K562 (cell line): ENCODE measurements around the gene LIFR. TPM values are rescaled to one million over a fixed set of nuclear protein-coding genes. Genes with fewer than 3 reads are reported as not detected.

Experiments used
- ATAC-seq: fragments of 200-7000 bp; cut with Tn5 transposase; 3 replicates; pipeline ENCODE4 v1.9.1; 2020; ENCODE audit warnings: moderate library complexity
- BruUV-seq: library from RNA; stranded (reverse); fragments of 400-500 nt; replicated peaks from 2 replicates; lab custom pipeline; 2021; lab: Mats Ljungman, UMichigan
- CTCF ChIA-PET: fragments of 300-600 bp; formaldehyde crosslinking; extraction: SDS; loops from one replicate; lab custom pipeline; 2021; ENCODE audit warnings: low intra/inter-chr PET ratio; lab: Yijun Ruan, JAX
- POLR2A ChIA-PET: fragments of 300-600, 350-650 bp; sonication (Branson Sonifier 250); formaldehyde crosslinking; extraction: SDS; loops from one replicate; lab custom pipeline; 2021; ENCODE audit warnings: antibody characterized with exemption, inconsistent platforms; lab: Yijun Ruan, JAX
- DNase-seq, 4 experiments: peaks; one replicate each; pipeline versions ENCODE4 v3.0.0 to v3.0.0-alpha.2; 2011 to 2018; ENCODE audit warnings: low spot score in 3 of 4, mixed read lengths in 3 of 4; ENCODE audit errors: extremely low read depth in 1 of 4
- FAIRE-seq: peaks from 2 replicates; lab custom pipeline; 2011; peaks lifted over from hg19 to GRCh38; lab: Jason Lieb, UNC
- H2AFZ ChIP-seq: 2 replicates; pipeline ENCODE4 v1.6.0; 2011; ENCODE audit warnings: low read depth, low read length, control low read depth, inconsistent platforms
- H3K27ac ChIP-seq: fragments of 200-600 bp; 3 replicates; pipeline ENCODE4 v1.8.0; 2011; ENCODE audit warnings: low read depth, mild to moderate bottlenecking, control low read depth, inconsistent platforms, low read length, moderate library complexity, mixed read lengths; ENCODE audit errors: extremely low read depth
- H3K27me3 ChIP-seq, 2 experiments: fragments of 300-600 bp in 1 of 2; 2 replicates in 1 of 2; 3 replicates in 1 of 2; pipeline versions ENCODE4 v1.6.0 to v1.8.0; 2011; ENCODE audit warnings: inconsistent platforms in 2 of 2, low read length in 2 of 2, mild to moderate bottlenecking in 1 of 2, mixed read lengths in 1 of 2, moderate library complexity in 1 of 2; ENCODE audit not compliant: control insufficient read depth in 2 of 2, insufficient read depth in 2 of 2
- H3K36me3 ChIP-seq: fragments of 300-600 bp; 3 replicates; pipeline ENCODE4 v1.8.0; 2011; ENCODE audit warnings: mild to moderate bottlenecking, low read length, inconsistent platforms; ENCODE audit not compliant: control insufficient read depth, insufficient read depth
- H3K4me1 ChIP-seq, 2 experiments: fragments of 200-600 bp in 1 of 2; replicated peaks in 1 of 2; 2 replicates in 1 of 2; 3 replicates in 1 of 2; pipeline versions ENCODE4 v1.5.1 to v1.8.0; 2011; ENCODE audit warnings: inconsistent platforms in 2 of 2, low read length in 2 of 2, mild to moderate bottlenecking in 1 of 2, mixed read lengths in 1 of 2, moderate library complexity in 1 of 2; ENCODE audit not compliant: control insufficient read depth in 2 of 2, insufficient read depth in 2 of 2
- H3K4me2 ChIP-seq: 2 replicates; pipeline ENCODE4 v1.6.1; 2011; ENCODE audit warnings: low read length, control low read depth, inconsistent platforms, mixed read lengths; ENCODE audit not compliant: insufficient read depth
- H3K4me3 ChIP-seq: fragments of 200-600 bp; sonication (generic), shearing (Covaris generic); 2 replicates; pipeline ENCODE4 v1.5.1; 2016; ENCODE audit warnings: control low read depth, inconsistent platforms
- H3K79me2 ChIP-seq: fragments of 200-600 bp; 3 replicates; pipeline ENCODE4 v1.8.0; 2011; ENCODE audit warnings: low read length, inconsistent platforms; ENCODE audit not compliant: control insufficient read depth, insufficient read depth
- H3K9ac ChIP-seq, 2 experiments: 2 replicates each; pipeline versions ENCODE4 v1.6.0 to v1.6.1; 2011; ENCODE audit warnings: low read depth in 2 of 2, low read length in 2 of 2, control low read depth in 1 of 2, inconsistent platforms in 1 of 2, mild to moderate bottlenecking in 1 of 2, mixed read lengths in 1 of 2; ENCODE audit not compliant: insufficient read depth in 1 of 2
- H3K9me1 ChIP-seq: one replicate; pipeline ENCODE4 v1.6.0; 2011; ENCODE audit warnings: inconsistent platforms, mild to moderate bottlenecking, low read length, moderate library complexity; ENCODE audit not compliant: control insufficient read depth, insufficient read depth
- H3K9me3 ChIP-seq: replicated peaks from 2 replicates; pipeline ENCODE4 v1.5.1; 2011; ENCODE audit warnings: low read depth, low read length, inconsistent platforms; ENCODE audit not compliant: control insufficient read depth, insufficient read depth
- H4K20me1 ChIP-seq: replicated peaks from 2 replicates; pipeline ENCODE4 v1.6.1; 2011; ENCODE audit warnings: low read length, inconsistent platforms, mixed read lengths; ENCODE audit not compliant: control insufficient read depth, insufficient read depth
- BRD4 ChIP-seq: fragments of 200-600 bp; sonication (generic); IDR thresholded peaks from 2 replicates; pipeline ENCODE4 v1.6.1; 2017; ENCODE audit warnings: inconsistent platforms
- CBX2 ChIP-seq: fragments of 200-600 bp; sonication (generic); IDR thresholded peaks from one replicate; pipeline ENCODE4 v1.6.1; 2012; ENCODE audit warnings: mild to moderate bottlenecking, low read length, inconsistent platforms; ENCODE audit not compliant: insufficient read depth, poor library complexity, severe bottlenecking
- E2F3 ChIP-seq: fragments of 250-450 bp; sonication (Bioruptor Pico); IDR thresholded peaks from 2 replicates; pipeline ENCODE4 v1.4.0; 2020; ENCODE audit warnings: mild to moderate bottlenecking
- EGR1 ChIP-seq: fragments of 450-650 bp; conservative IDR thresholded peaks from 2 replicates; pipeline ENCODE4 v1.6.1; 2017; ENCODE audit warnings: mild to moderate bottlenecking
- FUS ChIP-seq: fragments of 200-400 bp; formaldehyde crosslinking; optimal IDR thresholded peaks from 2 replicates; pipeline ENCODE3; 2017; ENCODE audit warnings: low read depth, low read length
- HNRNPH1 ChIP-seq: fragments of 200-400 bp; formaldehyde crosslinking; optimal IDR thresholded peaks from 2 replicates; pipeline ENCODE3; 2017; ENCODE audit warnings: low read depth, mild to moderate bottlenecking, low read length, moderate library complexity
- MTA3 ChIP-seq: fragments of 450-650 bp; formaldehyde crosslinking; IDR thresholded peaks from 2 replicates; pipeline ENCODE4 v1.6.1; 2017; ENCODE audit warnings: mild to moderate bottlenecking, borderline replicate concordance
- NCOA6 ChIP-seq: fragments of 450-650 bp; IDR thresholded peaks from 2 replicates; pipeline ENCODE4 v1.6.1; 2017; ENCODE audit warnings: mild to moderate bottlenecking
- SMC3 ChIP-seq: conservative IDR thresholded peaks from 2 replicates; pipeline ENCODE4 v1.6.1; 2011; ENCODE audit warnings: low read depth, low read length, improper control_type of control experiment; ENCODE audit not compliant: insufficient read depth
- SRSF7 ChIP-seq: fragments of 200-400 bp; formaldehyde crosslinking; optimal IDR thresholded peaks from 2 replicates; pipeline ENCODE3; 2017; ENCODE audit warnings: mild to moderate bottlenecking, low read depth, low read length
- ZBTB34 ChIP-seq: fragments of 250-450 bp; sonication (Bioruptor Pico); IDR thresholded peaks from 2 replicates; pipeline ENCODE4 v1.8.0; 2021; ENCODE audit warnings: mild to moderate bottlenecking, moderate library complexity
- ZNF347 ChIP-seq: fragments of 450-650 bp; formaldehyde crosslinking; IDR thresholded peaks from 2 replicates; pipeline ENCODE4 v1.4.0; 2020; ENCODE audit warnings: low read depth, mild to moderate bottlenecking, moderate library complexity
- ZNF384 ChIP-seq: IDR thresholded peaks from 2 replicates; pipeline ENCODE4 v1.6.1; 2012; ENCODE audit warnings: low read depth, low read length, improper control_type of control experiment
- ZNF449 ChIP-seq: fragments of 250-450 bp; sonication (Bioruptor Pico); IDR thresholded peaks from 2 replicates; pipeline ENCODE4 v1.8.0; 2022; ENCODE audit warnings: moderate library complexity, mild to moderate bottlenecking, inconsistent platforms
- ZNF717 ChIP-seq: fragments of 250-450 bp; sonication (Bioruptor Pico); IDR thresholded peaks from 2 replicates; pipeline ENCODE4 v1.5.0; 2021
- WGBS: fragments of 100-300 bp; shearing (Covaris generic); methylation state at CpG from one replicate; pipeline ENCODE4 v1.1.6; 2016; ENCODE audit warnings: low coverage, mixed read lengths; ENCODE audit not compliant: insufficient coverage; ENCODE audit errors: missing lambda C conversion rate; 5-methylcytosine and 5-hydroxymethylcytosine counted together
- in situ Hi-C: fragments of 300-500 bp; cut with MboI; formaldehyde crosslinking; loops from 4 replicates; pipeline ENCODE4 v1.15.0; 2018; ENCODE audit warnings: inconsistent platforms, mixed read lengths
- intact Hi-C: fragments of 100-400 bp; cut with micrococcal nuclease; formaldehyde crosslinking; loops from 2 replicates; pipeline ENCODE4 v1.14.2; 2022
- polyA plus RNA-seq, 8 experiments: library from polyadenylated mRNA; depleted of rRNA in 4 of 8; stranded (reverse) in 5 of 8; unstranded in 3 of 8; fragments of >200 nt; fragmentation: Nextera tagmentation in 2 of 8; fragmentation: Illumina TruSeq in 1 of 8; extraction: Ambion mirVana in 2 of 8; extraction: Trizol in 1 of 8; gene quantifications; 2 replicates each; pipeline versions ENCODE4 v1.2.1 to v1.2.3, GENCODE V29; 2011 to 2014; ENCODE audit warnings: inconsistent platforms in 1 of 8, missing spikeins in 1 of 8
- total RNA-seq, 7 experiments: library from RNA; depleted of rRNA in 6 of 7; stranded (reverse); fragments of >200 nt in 6 of 7; fragmentation: Illumina TruSeq in 2 of 7; extraction: Trizol in 2 of 7; gene quantifications; 2 replicates each; pipeline versions ENCODE4 v1.2.1 to v1.2.3, GENCODE V29; 2011 to 2021; ENCODE audit warnings: low replicate concordance in 1 of 7
- TF ChIP-seq, protein P1 (sequence below): fragments of 450-650 bp; conservative IDR thresholded peaks from 2 replicates; pipeline ENCODE4 v1.6.1; 2016; ENCODE audit warnings: missing genetic modification characterization, low read depth, mild to moderate bottlenecking, control low read depth, missing compliant biosample characterization

LIFR gene
- total and polyA plus RNA-seq, 9 of the 15 experiments (the other 6 are each of a cell fraction or from before 2014, with no cell fraction given) = 0.43 to 5.7 (median 3.3) TPM

GRCh38 chr5:38534156-38534453 lies 22.3 kb downstream of the LIFR start (continued):
- TF ChIP-seq E2F3 (CRISPR knock-in tag) (no peak), ZNF449 (CRISPR knock-in tag) (no peak), FUS (no peak)
- TF ChIP-seq, protein P1, sequence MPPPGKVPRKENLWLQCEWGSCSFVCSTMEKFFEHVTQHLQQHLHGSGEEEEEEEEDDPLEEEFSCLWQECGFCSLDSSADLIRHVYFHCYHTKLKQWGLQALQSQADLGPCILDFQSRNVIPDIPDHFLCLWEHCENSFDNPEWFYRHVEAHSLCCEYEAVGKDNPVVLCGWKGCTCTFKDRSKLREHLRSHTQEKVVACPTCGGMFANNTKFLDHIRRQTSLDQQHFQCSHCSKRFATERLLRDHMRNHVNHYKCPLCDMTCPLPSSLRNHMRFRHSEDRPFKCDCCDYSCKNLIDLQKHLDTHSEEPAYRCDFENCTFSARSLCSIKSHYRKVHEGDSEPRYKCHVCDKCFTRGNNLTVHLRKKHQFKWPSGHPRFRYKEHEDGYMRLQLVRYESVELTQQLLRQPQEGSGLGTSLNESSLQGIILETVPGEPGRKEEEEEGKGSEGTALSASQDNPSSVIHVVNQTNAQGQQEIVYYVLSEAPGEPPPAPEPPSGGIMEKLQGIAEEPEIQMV (tag) = no peak

DNA sequence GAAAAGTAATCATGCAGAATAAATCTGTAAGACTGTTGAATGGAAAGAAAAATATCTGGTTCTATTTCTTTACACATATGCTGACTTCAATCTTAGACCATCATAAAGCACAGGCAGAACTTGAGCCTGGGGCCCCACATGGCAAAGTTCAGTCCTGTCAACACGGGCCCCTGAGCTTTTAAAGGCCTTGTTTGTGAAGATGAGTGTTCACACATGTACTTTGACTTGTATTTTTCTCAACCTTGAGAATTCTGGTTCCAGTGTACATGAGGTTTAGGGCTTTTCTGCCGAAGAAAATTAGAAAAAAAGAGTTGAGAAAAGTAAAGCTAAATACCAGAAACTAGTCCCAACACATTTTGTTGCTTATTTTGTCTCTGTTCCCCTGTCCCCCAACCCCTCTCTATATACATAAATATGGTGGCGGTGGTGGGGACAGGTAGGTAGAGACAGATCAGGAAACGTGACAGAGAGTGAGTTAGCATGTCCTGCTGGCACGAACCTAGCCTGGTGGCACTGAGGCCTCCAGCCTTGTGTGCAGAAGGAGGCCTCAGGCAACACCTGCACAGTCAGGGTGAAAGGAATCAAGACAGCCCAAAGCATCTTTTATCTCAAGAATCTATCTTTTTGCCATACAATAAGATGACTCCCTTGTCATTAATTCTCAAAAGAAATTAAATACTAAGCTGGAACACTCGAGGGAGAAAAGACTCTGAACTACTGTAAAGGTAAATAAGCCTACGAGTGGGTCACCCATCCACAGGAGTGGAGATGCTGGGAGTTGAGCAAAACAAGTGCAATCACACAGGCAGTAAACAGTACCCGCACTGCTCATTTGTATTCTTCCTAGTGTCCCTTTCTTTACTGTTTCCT lies 22.9 kb downstream of the LIFR start:
- ATAC-seq (no peak), FAIRE-seq (no peak)
- Histone ChIP-seq H3K79me2 (no peaks in the 10 kb centered on the region), H3K9me3 (no peaks in the 10 kb centered on the region), H3K9me1 (no peaks in the 10 kb centered on the region), H3K36me3 (no peaks in the 10 kb centered on the region), H3K9ac (no peak overlapping the region), H3K4me1 (no peaks in the 10 kb centered on the region), H3K27me3 (peaks cover 0 to 3% of the 10 kb centered on the region in 2 experiments; a peak in 2 of 5 replicates)
- BruUV-seq = no TSS peak
- ChIA-PET POLR2A (interaction anchor here (0.6 to 1.8 kb wide), 2 partner anchors 15 to 73 kb away, joined by 3 to 5 read pairs; no protein-coding TSS in a partner anchor), CTCF (no interaction called here)
- TF ChIP-seq MTA3 = no peak
- TF ChIP-seq SMC3 = no peak
- TF ChIP-seq HNRNPH1 = no peak
- no peak for TF ChIP-seq EGR1
- TF ChIP-seq NCOA6 = no peak
- no peak for TF ChIP-seq ZBTB34 (CRISPR knock-in tag)
- no peak for TF ChIP-seq CBX2
- TF ChIP-seq BRD4 = no peak
- no peak for TF ChIP-seq ZNF717 (CRISPR knock-in tag)
- no peak for TF ChIP-seq ZNF347 (CRISPR knock-in tag)
- TF ChIP-seq ZNF384 = no peak
- TF ChIP-seq SRSF7 = no peak
- TF ChIP-seq, all 486 proteins: peak for 0
- H2AFZ ChIP-seq = no peak overlapping the region
- 2% methylated on average over 8 of the region's 8 CpGs for WGBS
- H3K27ac ChIP-seq = no peak overlapping the region
- no peak for DNase-seq
- intact Hi-C loops = no loop called here
- in situ Hi-C loops = no loop called here
- no peak overlapping the region for H3K4me2 ChIP-seq
- H3K4me3 ChIP-seq = no peak overlapping the region
- H4K20me1 ChIP-seq = no peaks in the 10 kb centered on the region
